ENCODE measurements around the gene RABAC1. TPM values are rescaled to one million over a fixed set of nuclear protein-coding genes. Genes with fewer than 3 reads are reported as not detected.

The RABAC1 gene
- total RNA-seq, 2 donors from 2014 or later: 172 to 197 TPM

GRCh38 chr19:41924151-41925145 lies 34.7 kb downstream of the RABAC1 start:
- no peak for TF ChIP-seq CTCF (IDR thresholded peaks at IDR 0.05)
- Histone ChIP-seq H3K9ac (ENCODE audit: low read depth in 2 of 2, low read length in 2 of 2) (no peak overlapping the region), H3K27ac (no peak overlapping the region), H3K4me3 (no peak overlapping the region), H3K36me3 (no peaks in the 10 kb centered on the region), H3K4me1 (peaks cover 5% of the 10 kb centered on the region), H3K27me3 (peaks cover 27% of the 10 kb centered on the region), H3K9me3 (no peaks in the 10 kb centered on the region)
- DNase-seq: no peak
- intact Hi-C loops (cut with DNase I): no loop called here

- no peak overlapping the region for H3K27ac ChIP-seq
- intact Hi-C loops (cut with DNase I): no loop called here
- H3K9me3 ChIP-seq: no peaks in the 10 kb centered on the region
- no peaks in the 10 kb centered on the region for H3K36me3 ChIP-seq
- no peak for DNase-seq
- no peaks in the 10 kb centered on the region for H3K4me1 ChIP-seq
- peaks cover 25% of the 10 kb centered on the region for H3K27me3 ChIP-seq
- H3K9ac ChIP-seq (ENCODE audit: low read depth in 2 of 2, low read length in 2 of 2): no peak overlapping the region
- H3K4me3 ChIP-seq: no peak overlapping the region
- no peak for TF ChIP-seq CTCF (IDR thresholded peaks at IDR 0.05)
These were observed 35.9 kb downstream of the RABAC1 start for GRCh38 chr19:41923045-41923788.

GRCh38 chr19:41922585-41922984 lies 36.5 kb downstream of the RABAC1 start:
- no peaks in the 10 kb centered on the region for H3K4me1 ChIP-seq
- no peak for TF ChIP-seq CTCF (IDR thresholded peaks at IDR 0.05)
- no peaks in the 10 kb centered on the region for H3K36me3 ChIP-seq
- H3K4me3 ChIP-seq: no peak overlapping the region
- intact Hi-C loops (cut with DNase I): no loop called here
- H3K9me3 ChIP-seq: no peaks in the 10 kb centered on the region
- no peak overlapping the region for H3K9ac ChIP-seq (ENCODE audit: low read depth in 2 of 2, low read length in 2 of 2)
- peaks cover 19% of the 10 kb centered on the region for H3K27me3 ChIP-seq
- H3K27ac ChIP-seq: no peak overlapping the region
- DNase-seq: no peak

GRCh38 chr19:41921577-41922576 lies 37.2 kb downstream of the RABAC1 start:
- intact Hi-C loops (cut with DNase I): no loop called here
- Histone ChIP-seq H3K9me3 (no peaks in the 10 kb centered on the region), H3K4me1 (no peaks in the 10 kb centered on the region), H3K27me3 (peaks cover 13% of the 10 kb centered on the region), H3K27ac (no peak overlapping the region), H3K36me3 (no peaks in the 10 kb centered on the region), H3K9ac (ENCODE audit: low read depth in 2 of 2, low read length in 2 of 2) (no peak overlapping the region), H3K4me3 (no peak overlapping the region)
- no peak for DNase-seq
- TF ChIP-seq CTCF (IDR thresholded peaks at IDR 0.05): no peak

Data from colonic mucosa (tissue), 4 donors.